GM12892 (cell line): ENCODE data around the gene PVR.

ENCODE experiments used
- POLR2A ChIP-seq: IDR thresholded peaks from 2 replicates; pipeline ENCODE4 v1.6.1; 2011; ENCODE audit warnings: low read depth, low read length, control low read depth
- POLR2AphosphoS5 ChIP-seq: IDR thresholded peaks from 2 replicates; pipeline ENCODE4 v1.6.1; 2011; ENCODE audit warnings: low read depth, low read length, control low read depth
- TAF1 ChIP-seq: IDR thresholded peaks from 2 replicates; pipeline ENCODE4 v1.6.1; 2011; ENCODE audit warnings: low read depth, mild to moderate bottlenecking, control low read depth, low read length, borderline replicate concordance

GRCh38 chr19:44702551-44703176 is 59.0 kb downstream of the PVR start:
- TF ChIP-seq POLR2AphosphoS5, result no peak
- no peak for TF ChIP-seq POLR2A
- TF ChIP-seq TAF1, result no peak
